Endothelial cell (in vitro differentiated cells): ENCODE results near the gene HSPBP1. TPM values are rescaled to one million over a fixed set of nuclear protein-coding genes. Genes with fewer than 3 reads are reported as not detected.

Source experiments
- DNase-seq: peaks from one replicate; pipeline ENCODE4 v3.0.0; 2021; ENCODE audit warnings: low spot score
- H3K27ac Mint-ChIP-seq: one replicate; pipeline ENCODE4 v1.8.0; 2021; ENCODE audit warnings: mixed read lengths, inconsistent platforms; ENCODE audit not compliant: unreplicated experiment
- H3K27me3 Mint-ChIP-seq: one replicate; pipeline ENCODE4 v1.8.0; 2021; ENCODE audit warnings: mild to moderate bottlenecking, moderate library complexity, mixed read lengths, inconsistent platforms; ENCODE audit not compliant: unreplicated experiment
- H3K36me3 Mint-ChIP-seq: one replicate; pipeline ENCODE4 v1.8.0; 2021; ENCODE audit warnings: mild to moderate bottlenecking, low read depth, mixed read lengths, inconsistent platforms; ENCODE audit not compliant: unreplicated experiment
- H3K4me1 Mint-ChIP-seq: one replicate; pipeline ENCODE4 v1.8.0; 2021; ENCODE audit warnings: mild to moderate bottlenecking, mixed read lengths, inconsistent platforms; ENCODE audit not compliant: unreplicated experiment
- H3K4me3 Mint-ChIP-seq: one replicate; pipeline ENCODE4 v1.8.0; 2021; ENCODE audit warnings: mild to moderate bottlenecking, mixed read lengths, inconsistent platforms; ENCODE audit not compliant: unreplicated experiment
- H3K9me3 Mint-ChIP-seq: one replicate; pipeline ENCODE4 v1.8.0; 2021; ENCODE audit warnings: mixed read lengths, inconsistent platforms; ENCODE audit not compliant: unreplicated experiment
- CTCF ChIP-seq: fragments of 200-600 bp; sonication (generic); IDR thresholded peaks from one replicate; pipeline ENCODE4 v1.5.0; 2021; ENCODE audit warnings: antibody characterized with exemption; ENCODE audit not compliant: unreplicated experiment
- total RNA-seq: library from RNA; stranded (reverse); fragmentation: NEBNext Ultra II Directional; extraction: Animal tissue kit (Norgen Biotek cat#: 25700); gene quantifications from one replicate; pipeline ENCODE4 v1.2.1, GENCODE V29; 2021; ENCODE audit not compliant: unreplicated experiment

The HSPBP1 gene
- total RNA-seq, 1 donor from 2014 or later: 24.6 TPM

- Mint-ChIP-seq H3K9me3 (no peaks in the 10 kb centered on the region), H3K27ac (peak overlapping the region; percentile 87), H3K36me3 (peaks cover 27% of the 10 kb centered on the region), H3K27me3 (peaks cover 10% of the 10 kb centered on the region), H3K4me1 (peaks cover 9% of the 10 kb centered on the region), H3K4me3 (no peak overlapping the region)
- TF ChIP-seq CTCF: no peak
- DNase-seq: no peak
Measured at GRCh38 chr19:55304980-55305379, 25.1 kb upstream of the HSPBP1 start.

- DNase-seq: no peak
- TF ChIP-seq CTCF: no peak
- H3K27ac Mint-ChIP-seq: no peak overlapping the region
- H3K4me1 Mint-ChIP-seq: peaks cover 9% of the 10 kb centered on the region
- H3K9me3 Mint-ChIP-seq: no peaks in the 10 kb centered on the region
- H3K27me3 Mint-ChIP-seq: peaks cover 10% of the 10 kb centered on the region
- H3K4me3 Mint-ChIP-seq: no peak overlapping the region
- peaks cover 27% of the 10 kb centered on the region for H3K36me3 Mint-ChIP-seq
Measured at GRCh38 chr19:55304279-55304978, 24.5 kb upstream of the HSPBP1 start.

- no peak for TF ChIP-seq CTCF
- Mint-ChIP-seq H3K27me3 (peaks cover 10% of the 10 kb centered on the region), H3K4me1 (peaks cover 9% of the 10 kb centered on the region), H3K9me3 (no peaks in the 10 kb centered on the region), H3K4me3 (no peak overlapping the region), H3K36me3 (peaks cover 27% of the 10 kb centered on the region), H3K27ac (no peak overlapping the region)
- no peak for DNase-seq
Measured at GRCh38 chr19:55303477-55303876, 23.6 kb upstream of the HSPBP1 start.

- DNase-seq: no peak
- TF ChIP-seq CTCF: no peak
- Mint-ChIP-seq H3K4me1 (peaks cover 9% of the 10 kb centered on the region), H3K27me3 (peaks cover 10% of the 10 kb centered on the region), H3K27ac (no peak overlapping the region), H3K4me3 (no peak overlapping the region), H3K9me3 (no peaks in the 10 kb centered on the region), H3K36me3 (peaks cover 27% of the 10 kb centered on the region)
Measured at GRCh38 chr19:55302318-55302703, 22.4 kb upstream of the HSPBP1 start.

- Mint-ChIP-seq H3K27me3 (peaks cover 10% of the 10 kb centered on the region), H3K4me3 (peak overlapping the region; percentile 87), H3K4me1 (peaks cover 9% of the 10 kb centered on the region), H3K9me3 (no peaks in the 10 kb centered on the region), H3K36me3 (peaks cover 23% of the 10 kb centered on the region), H3K27ac (no peak overlapping the region)
- DNase-seq: peak; percentile 97
- peak; percentile 99 for TF ChIP-seq CTCF
Measured at GRCh38 chr19:55301459-55302317, 21.8 kb upstream of the HSPBP1 start.
